OCI-LY1 (cell line): ENCODE results near the gene DBH.

Experiments
- H2AFZ ChIP-seq: fragments of 200-600 bp; sonication (generic), shearing (Covaris generic); 2 replicates; pipeline ENCODE4 v1.6.0; 2014; ENCODE audit warnings: antibody characterized with exemption, mild to moderate bottlenecking, low read length
- H3F3A ChIP-seq: fragments of 200-600 bp; sonication (generic), shearing (Covaris generic); 2 replicates; pipeline ENCODE4 v1.6.0; 2014; ENCODE audit warnings: mild to moderate bottlenecking, antibody characterized with exemption, low read length, moderate library complexity; ENCODE audit not compliant: insufficient read depth
- H3K27ac ChIP-seq: fragments of 200-600 bp; sonication (generic); 2 replicates; pipeline ENCODE4 v1.5.1; 2014; ENCODE audit warnings: low read length, mixed run types, mild to moderate bottlenecking, low read depth; ENCODE audit not compliant: poor library complexity, severe bottlenecking
- H3K27me3 ChIP-seq: fragments of 200-600 bp; sonication (generic); 2 replicates; pipeline ENCODE4 v1.6.0; 2014; ENCODE audit warnings: antibody characterized with exemption, mild to moderate bottlenecking, low read length, moderate library complexity; ENCODE audit not compliant: insufficient read depth
- H3K36me3 ChIP-seq: fragments of 200-600 bp; sonication (generic); 2 replicates; pipeline ENCODE4 v1.6.1; 2014; ENCODE audit warnings: mild to moderate bottlenecking, antibody characterized with exemption, low read length, moderate library complexity, mixed read lengths; ENCODE audit not compliant: insufficient read depth
- H3K4me1 ChIP-seq: fragments of 200-600 bp; sonication (generic); 2 replicates; pipeline ENCODE4 v1.5.1; 2014; ENCODE audit warnings: mild to moderate bottlenecking, low read length, moderate library complexity; ENCODE audit not compliant: insufficient read depth, severe bottlenecking
- H3K4me2 ChIP-seq: fragments of 200-600 bp; sonication (generic), shearing (Covaris generic); 2 replicates; pipeline ENCODE4 v1.6.1; 2014; ENCODE audit warnings: low read length
- H3K4me3 ChIP-seq: fragments of 200-600 bp; sonication (generic); 2 replicates; pipeline ENCODE4 v1.5.1; 2014; ENCODE audit warnings: low read length, low read depth, mild to moderate bottlenecking, mixed read lengths; ENCODE audit not compliant: poor library complexity, severe bottlenecking
- H3K79me2 ChIP-seq: fragments of 200-600 bp; shearing (Covaris generic); 2 replicates; pipeline ENCODE4 v1.6.1; 2016; ENCODE audit warnings: mixed run types, low read length, mixed read lengths; ENCODE audit not compliant: insufficient read depth
- H3K9ac ChIP-seq: fragments of 200-600 bp; sonication (generic), shearing (Covaris generic); 2 replicates; pipeline ENCODE4 v1.6.1; 2014; ENCODE audit warnings: mild to moderate bottlenecking, low read length, mixed read lengths
- H3K9me2 ChIP-seq: fragments of 200-600 bp; sonication (generic), shearing (Covaris generic); 2 replicates; pipeline ENCODE4 v1.6.1; 2014; ENCODE audit warnings: low read depth, mild to moderate bottlenecking, low read length, mixed read lengths
- H3K9me3 ChIP-seq: fragments of 200-600 bp; shearing (Covaris generic); 2 replicates; pipeline ENCODE4 v1.6.1; 2014; ENCODE audit warnings: low read length, mixed read lengths
- H4K20me1 ChIP-seq: fragments of 200-600 bp; sonication (generic), shearing (Covaris generic); 2 replicates; pipeline ENCODE4 v1.6.0; 2016; ENCODE audit warnings: mild to moderate bottlenecking, low read length; ENCODE audit not compliant: insufficient read depth
- CTCF ChIP-seq: fragments of 200-600 bp; sonication (generic), shearing (Covaris generic); IDR thresholded peaks from 2 replicates; pipeline ENCODE4 v1.5.1; 2017; ENCODE audit warnings: mild to moderate bottlenecking, antibody characterized with exemption, low read length, moderate library complexity, mixed read lengths
- EZH2 ChIP-seq: fragments of 200-600 bp; sonication (generic), shearing (Covaris generic); IDR thresholded peaks from 2 replicates; pipeline ENCODE4 v1.8.0; 2017; ENCODE audit warnings: borderline replicate concordance, mixed run types, mild to moderate bottlenecking, antibody characterized with exemption, low read length, moderate library complexity, mixed read lengths

The DBH gene

DNA sequence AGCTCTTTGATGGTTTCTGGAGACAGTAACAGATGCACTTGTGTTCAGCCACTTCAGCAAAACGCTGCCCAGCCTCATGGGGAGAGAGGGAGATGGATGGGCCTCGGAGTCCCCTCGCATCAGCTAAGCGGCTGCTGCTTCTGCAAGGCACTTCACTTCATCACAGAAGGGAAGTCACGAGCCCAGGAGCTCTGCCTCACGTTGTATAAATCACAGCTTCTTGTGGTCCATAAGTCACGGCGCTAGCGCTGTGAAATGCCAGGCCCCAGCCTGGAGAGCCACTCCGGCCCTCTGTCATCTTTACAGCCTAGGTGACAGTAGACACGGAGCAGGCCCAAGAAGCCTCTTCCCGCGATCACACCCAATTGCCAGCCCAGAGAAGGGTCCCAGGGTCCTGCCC is 23.4 kb downstream of the DBH start:
- Histone ChIP-seq H3F3A (no peaks in the 10 kb centered on the region), H2AFZ (no peak overlapping the region), H3K27me3 (0 out of 2 replicates have a peak, but pooled peaks cover 3% of the 10 kb centered on the region), H3K4me2 (no peak overlapping the region), H3K4me1 (no peaks in the 10 kb centered on the region), H3K9me2 (no peaks in the 10 kb centered on the region), H3K27ac (no peak overlapping the region), H3K36me3 (no peaks in the 10 kb centered on the region), H3K79me2 (no peaks in the 10 kb centered on the region), H3K9me3 (no peaks in the 10 kb centered on the region), H3K4me3 (no peak overlapping the region), H4K20me1 (no peaks in the 10 kb centered on the region), H3K9ac (no peak overlapping the region)
- TF ChIP-seq CTCF (no peak), EZH2 (no peak)

DNA sequence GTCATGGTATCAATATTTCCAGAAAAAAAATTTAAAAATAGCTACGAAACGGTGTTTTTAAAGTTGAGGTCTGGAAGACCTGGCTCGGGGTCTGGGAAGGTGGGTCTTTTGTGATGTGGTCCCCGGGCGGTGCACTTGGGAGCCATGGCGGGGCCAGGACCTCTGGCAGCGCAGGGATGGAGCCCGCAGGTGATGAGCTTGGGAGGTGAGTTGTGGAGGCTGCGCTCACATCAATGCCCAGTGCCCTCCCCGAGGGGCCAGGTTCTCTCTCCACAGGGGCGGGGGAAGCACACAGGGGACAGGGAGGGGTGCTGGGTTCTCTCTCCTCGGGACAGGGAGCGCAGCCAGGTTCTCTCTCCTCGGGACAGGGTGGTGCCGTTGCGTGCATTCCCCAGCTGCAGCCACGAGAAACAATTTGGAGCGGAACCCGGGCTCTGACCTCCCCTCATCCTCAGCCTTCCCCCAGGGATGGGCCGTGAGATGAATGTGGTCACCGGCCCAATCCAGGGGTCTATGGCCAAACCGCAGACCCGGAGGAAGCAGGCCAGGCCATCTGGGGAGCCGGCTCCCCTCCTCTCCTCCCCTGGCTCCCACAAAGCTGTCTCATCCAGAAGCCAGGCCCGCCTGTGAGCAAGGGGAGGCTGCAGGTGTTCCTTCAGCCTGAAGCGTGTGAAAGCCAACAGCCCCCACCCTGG is 25.8 kb downstream of the DBH start:
- TF ChIP-seq EZH2: no peak
- no peak for TF ChIP-seq CTCF
- Histone ChIP-seq H3F3A (no peaks in the 10 kb centered on the region), H3K9ac (no peak overlapping the region), H3K9me3 (no peaks in the 10 kb centered on the region), H3K9me2 (no peaks in the 10 kb centered on the region), H3K27ac (no peak overlapping the region), H3K36me3 (no peaks in the 10 kb centered on the region), H3K79me2 (no peaks in the 10 kb centered on the region), H3K27me3 (0 out of 2 replicates have a peak, but pooled peaks cover 3% of the 10 kb centered on the region), H3K4me1 (no peaks in the 10 kb centered on the region), H4K20me1 (no peaks in the 10 kb centered on the region), H3K4me2 (no peak overlapping the region), H2AFZ (no peak overlapping the region), H3K4me3 (no peak overlapping the region)

- Histone ChIP-seq H3K4me3 (no peak overlapping the region), H2AFZ (no peak overlapping the region), H3K9me2 (no peaks in the 10 kb centered on the region), H3K4me2 (no peak overlapping the region), H3K4me1 (no peaks in the 10 kb centered on the region), H3K36me3 (no peaks in the 10 kb centered on the region), H3K27ac (no peak overlapping the region), H4K20me1 (no peaks in the 10 kb centered on the region), H3K79me2 (no peaks in the 10 kb centered on the region), H3K9ac (no peak overlapping the region), H3K9me3 (no peaks in the 10 kb centered on the region), H3K27me3 (0 out of 2 replicates have a peak, but pooled peaks cover 3% of the 10 kb centered on the region), H3F3A (no peaks in the 10 kb centered on the region)
- no peak for TF ChIP-seq CTCF
- TF ChIP-seq EZH2: no peak
These were observed 28.2 kb downstream of the DBH start for GRCh38 chr9:133664173-133665050.
